GM18499 (cell line): Measurements from ENCODE around the gene CROCC.

Experiments used
- ATAC-seq: cut with Tn5 transposase; IDR thresholded peaks from one replicate; pipeline ENCODE4 v1.9.1; 2021; ENCODE audit warnings: moderate number of reproducible peaks; ENCODE audit not compliant: insufficient read depth, unreplicated experiment

CROCC gene

DNA sequence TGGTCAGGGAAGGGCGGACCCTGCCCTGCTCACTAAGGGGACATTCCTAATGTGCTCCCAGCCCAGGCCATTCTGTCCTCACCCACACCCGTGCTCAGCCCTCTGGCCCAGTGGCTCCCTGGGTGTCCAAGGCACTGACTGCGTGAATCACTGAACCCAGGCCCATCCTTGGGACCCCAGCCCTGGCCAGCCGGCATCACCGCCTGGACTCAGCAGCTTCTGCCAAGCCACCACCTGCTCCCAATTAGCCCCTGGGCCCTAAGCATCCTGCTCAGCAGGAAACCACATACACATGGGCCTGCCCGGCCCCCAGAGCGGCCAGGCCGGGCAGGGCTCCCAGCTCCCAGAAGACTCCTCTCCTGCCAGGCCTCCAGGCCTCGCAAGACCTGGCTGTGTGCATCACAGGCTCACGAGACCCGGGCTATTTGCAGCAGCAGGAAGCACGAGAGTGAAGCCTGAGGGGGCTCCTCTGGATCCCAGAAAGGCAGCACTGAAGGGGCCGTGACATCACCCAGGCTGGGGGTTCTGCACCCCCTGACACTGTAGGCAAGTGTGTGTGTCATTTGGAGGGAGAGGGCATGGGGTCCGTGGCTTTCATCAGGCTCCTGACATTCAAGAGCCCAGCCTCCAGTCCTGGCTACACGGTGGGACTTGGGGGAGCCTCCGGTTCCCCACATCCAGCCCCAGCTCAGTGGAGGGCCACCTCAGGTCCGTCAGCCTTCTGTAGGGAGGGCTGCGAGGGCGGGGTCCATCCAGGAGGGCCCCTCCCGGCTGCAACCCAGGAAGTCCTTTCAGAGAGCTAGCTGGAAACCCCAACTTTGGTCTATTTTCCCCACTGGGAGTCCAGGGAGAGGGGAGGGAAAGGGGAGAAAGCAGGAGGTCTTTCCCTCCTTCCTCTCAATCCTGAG, 57.1 kb downstream of the CROCC start:
- ATAC-seq: no peak

DNA sequence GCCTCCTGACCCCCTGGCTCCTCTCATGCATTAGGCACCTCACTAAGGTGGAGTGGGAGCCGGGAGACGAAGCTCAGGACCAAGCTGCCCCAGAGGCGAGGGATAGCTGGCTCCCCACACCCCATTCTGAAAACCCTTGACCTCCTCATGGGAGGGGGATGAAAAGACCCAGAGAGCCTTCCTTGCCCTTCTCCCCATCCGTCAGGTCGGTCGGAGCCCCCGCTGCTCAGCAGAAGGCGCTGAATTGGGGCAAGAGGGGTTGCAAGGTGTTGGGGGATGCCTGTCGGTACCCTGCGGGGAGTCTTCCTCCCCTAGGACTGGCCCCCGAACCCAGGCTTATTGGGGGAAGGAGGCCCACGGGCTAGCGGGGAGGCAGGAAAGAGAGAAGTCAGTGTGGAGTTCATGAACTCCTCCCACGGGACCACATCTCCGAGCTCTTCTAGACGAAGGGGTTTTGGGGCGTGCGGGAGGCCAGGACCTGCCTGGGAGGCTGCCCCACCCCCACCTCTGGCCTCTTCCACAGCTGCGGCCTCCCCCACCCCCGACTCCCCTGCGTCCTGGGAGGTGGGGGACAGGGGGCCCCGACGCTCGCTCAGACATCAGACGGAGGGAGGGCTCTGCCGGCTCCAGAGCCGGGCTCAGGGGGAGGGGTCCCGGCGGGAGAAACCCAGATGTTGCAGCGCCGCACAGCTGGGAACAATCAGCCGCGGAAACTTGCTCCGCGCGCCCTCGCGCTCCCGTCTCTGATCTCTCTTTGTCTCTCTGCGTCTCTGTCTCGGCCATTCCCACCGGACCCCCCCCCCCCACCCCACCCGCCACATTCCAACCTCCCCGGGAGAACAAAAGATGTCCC, 58.0 kb downstream of the CROCC start:
- ATAC-seq: no peak

DNA sequence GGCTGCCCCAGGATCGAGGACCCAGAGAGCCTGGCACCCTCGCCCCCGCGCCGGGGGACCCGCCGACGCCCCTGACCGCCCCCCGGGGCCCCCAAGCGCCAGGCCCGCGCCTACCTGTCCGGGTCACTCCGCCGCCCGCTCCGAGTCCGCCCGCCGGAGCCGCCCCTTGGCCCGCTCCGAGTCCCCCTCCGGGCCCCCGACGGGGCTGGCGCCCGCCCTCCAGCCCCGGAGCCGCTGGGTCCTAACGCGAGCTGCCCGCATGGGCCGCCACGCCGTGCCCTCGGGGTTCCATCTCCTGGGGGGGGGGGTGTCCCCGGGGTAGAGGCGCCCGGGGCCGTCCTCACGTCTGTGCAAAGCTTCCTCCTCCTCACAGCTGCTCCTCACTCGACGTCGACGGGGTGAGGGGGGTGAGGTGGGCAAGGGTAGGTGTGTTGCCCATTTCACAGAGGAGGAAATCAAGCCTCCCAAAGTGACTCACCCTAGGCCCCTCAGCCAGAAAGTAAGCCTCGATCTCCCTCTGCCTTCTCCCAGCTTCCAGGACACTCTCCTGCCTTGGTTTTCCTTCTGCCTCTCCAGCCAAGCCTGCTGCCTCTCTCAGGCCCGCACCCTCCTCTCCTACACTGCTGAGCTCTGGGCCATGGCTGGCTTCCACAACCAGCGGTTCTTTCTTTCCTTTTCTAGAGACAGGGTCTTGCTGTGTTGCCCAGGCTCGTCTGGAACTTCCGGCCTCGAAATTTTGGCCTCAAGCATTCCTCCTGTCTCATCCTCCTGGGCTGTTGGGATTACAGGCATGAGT, 58.9 kb downstream of the CROCC start, which contains the start of gene MFAP2:
Gene MFAP2, minus strand, starts transcription at position 148 of the 796 bp plus-strand sequence. CDS start 2,347 bp downstream, outside the sequence.
- ATAC-seq: no peak

DNA sequence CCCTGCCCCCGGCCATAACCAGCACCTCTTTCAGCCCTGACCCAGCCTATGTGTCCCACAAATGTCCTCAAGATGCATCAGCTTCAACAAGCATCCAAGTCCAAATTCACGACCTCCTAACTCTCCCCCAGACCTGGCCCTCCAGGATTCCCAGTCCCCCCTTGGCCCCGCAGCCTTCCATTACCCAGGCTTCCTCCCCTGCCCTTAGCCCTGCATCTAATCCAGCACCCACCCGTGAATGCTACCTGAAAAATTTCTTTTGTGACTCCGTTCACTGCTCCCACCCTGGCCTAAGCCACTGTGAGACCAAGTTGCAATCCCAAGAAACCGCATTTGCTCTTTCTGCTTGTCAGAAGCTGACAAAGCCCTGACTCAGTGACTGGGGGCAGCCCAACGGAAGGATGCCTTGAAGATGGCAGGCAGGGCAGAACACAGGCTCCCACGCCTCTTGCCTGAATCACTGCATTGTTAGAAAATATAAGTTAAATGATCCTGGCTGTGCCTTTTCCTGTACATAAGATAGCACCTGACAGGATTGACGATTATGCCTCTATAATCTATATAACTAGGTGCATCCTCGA, 59.6 kb downstream of the CROCC start:
- no peak for ATAC-seq

DNA sequence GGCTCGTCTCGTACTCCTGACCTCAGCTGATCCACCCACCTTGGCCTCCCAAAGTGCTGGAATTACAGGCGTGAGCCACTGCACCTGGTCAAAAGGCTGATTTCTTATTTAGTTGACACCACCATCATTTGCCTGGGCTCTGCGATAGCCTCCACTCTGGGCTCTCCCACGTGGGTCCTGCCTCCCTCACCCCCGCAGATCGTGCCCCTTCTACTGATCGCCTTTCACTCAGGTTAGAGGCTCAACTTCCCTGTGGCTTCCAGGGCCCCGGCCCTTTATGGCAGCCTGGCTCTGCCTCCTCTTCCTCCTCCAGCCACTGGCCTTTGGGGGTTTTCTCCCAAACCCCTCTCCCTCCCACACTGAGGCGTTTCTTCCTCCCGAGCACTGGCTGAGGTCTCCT, 61.2 kb downstream of the CROCC start:
- no peak for ATAC-seq

DNA sequence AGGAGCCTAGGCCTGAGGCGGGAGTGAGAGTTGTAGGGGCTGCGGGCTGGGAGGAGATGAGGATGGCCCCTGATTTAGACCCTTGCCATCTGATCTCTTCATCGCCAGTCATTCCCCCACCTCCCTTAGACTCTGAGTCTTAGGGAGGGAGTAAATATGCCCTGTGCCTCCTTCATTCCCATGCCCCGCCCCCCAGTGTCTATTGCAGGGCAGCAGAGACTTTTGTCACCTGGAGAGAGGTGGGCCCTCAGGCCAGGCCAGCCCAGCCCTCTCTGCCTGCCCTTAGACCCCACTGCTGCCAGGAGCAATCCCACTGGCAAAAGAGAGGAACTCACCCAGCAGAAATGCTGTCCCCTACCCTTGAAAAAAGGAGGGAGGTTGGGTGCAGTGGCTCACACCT, 61.9 kb downstream of the CROCC start:
- ATAC-seq: no peak

DNA sequence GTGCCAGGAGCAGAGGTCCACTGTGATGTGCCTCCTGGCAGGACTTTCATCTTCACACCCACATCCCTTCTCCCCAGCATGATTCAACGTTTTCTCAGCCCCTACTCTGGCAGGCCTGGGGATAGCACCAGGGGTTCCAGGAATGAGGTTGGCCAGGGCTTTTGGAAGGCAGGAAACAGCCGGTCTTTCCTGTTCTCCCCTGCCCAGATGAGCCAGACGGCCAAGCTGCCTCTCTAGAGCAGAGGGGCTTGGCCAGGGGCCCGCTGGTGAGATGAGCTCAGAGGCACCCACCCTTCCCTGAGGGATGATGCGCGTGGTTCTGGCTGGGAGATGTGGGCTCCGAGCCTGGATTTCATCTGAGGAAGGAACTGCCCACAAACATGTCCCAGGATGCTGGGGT, 63.0 kb downstream of the CROCC start:
- ATAC-seq: no peak

DNA sequence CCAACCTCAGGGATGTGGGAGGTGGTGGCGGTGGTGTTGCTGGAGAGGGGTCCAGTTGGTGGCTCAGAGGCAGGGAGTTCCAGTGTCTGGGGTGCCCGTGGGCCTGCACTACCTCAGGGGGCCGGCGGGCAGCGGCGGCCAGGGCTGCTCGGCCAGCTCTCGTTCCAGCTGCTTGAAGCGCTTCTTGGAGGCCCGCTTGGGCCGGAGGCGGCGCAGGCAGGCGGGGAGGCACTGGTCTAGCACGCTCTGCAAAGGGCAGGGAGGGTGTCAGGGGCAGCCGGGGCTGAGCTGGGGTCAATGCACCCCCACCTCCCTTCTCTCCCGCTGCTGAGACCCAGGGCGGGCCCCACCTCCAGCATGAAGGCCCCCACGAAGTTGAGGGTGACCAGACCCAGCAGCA, 64.4 kb downstream of the CROCC start:
- no peak for ATAC-seq

DNA sequence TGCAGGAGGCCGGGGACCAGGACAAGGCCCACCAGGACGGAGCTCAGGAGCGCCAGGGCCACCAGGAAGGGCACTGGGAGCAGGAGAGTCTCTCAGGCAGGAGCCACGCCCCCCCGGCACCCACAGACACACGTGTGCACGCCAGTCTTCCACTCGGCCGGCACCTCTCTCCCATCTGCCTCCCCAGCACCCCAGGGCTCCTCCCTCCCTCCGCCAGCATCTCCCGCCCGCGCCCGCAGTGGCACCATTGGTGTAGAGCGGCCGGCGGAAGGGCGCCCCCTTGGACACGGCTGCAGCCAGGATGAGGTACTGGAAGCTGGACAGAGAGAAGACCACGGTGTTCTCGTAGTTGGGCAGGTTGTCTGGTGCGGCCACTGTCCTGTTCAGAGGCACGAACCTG, 64.8 kb downstream of the CROCC start:
- ATAC-seq: no peak

DNA sequence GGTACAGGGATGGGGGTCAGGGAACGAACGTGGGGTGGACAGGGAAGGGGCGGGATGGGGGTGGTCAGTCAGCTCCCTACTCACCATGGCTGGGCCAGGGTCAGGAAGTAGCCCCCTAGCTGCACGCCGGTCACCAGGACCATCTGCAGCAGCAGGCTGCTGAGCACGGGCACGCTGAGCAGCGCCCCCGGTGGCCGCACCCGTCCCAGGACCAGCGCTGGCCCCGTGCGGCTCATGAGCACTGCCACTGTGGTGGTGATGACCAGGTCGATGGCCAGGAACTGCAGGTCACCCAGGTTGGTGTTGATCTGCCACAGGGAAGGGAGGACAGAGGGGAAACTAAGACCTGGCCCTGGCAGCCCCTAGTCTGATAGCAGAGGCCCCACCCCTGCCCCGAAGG, 65.2 kb downstream of the CROCC start:
- no peak for ATAC-seq

DNA sequence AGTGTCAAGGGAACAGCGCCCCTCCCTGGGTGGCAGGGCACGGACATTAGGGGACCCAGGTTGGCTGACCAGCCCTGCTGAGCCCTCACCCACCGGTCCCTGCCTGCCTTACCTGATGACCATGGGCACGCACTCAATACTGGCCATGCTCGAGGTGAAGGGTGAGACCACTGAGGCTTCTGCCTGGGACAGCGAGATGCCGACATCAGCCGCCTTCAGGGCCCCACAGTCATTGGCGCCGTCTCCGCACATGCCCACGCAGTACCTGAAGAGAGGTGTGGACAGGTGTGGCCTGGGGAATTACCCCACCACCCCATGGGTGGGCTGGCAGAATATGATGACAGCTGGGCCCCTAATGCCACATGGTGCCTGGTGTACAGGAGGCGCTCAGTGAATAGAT, 66.5 kb downstream of the CROCC start:
- ATAC-seq: no peak

DNA sequence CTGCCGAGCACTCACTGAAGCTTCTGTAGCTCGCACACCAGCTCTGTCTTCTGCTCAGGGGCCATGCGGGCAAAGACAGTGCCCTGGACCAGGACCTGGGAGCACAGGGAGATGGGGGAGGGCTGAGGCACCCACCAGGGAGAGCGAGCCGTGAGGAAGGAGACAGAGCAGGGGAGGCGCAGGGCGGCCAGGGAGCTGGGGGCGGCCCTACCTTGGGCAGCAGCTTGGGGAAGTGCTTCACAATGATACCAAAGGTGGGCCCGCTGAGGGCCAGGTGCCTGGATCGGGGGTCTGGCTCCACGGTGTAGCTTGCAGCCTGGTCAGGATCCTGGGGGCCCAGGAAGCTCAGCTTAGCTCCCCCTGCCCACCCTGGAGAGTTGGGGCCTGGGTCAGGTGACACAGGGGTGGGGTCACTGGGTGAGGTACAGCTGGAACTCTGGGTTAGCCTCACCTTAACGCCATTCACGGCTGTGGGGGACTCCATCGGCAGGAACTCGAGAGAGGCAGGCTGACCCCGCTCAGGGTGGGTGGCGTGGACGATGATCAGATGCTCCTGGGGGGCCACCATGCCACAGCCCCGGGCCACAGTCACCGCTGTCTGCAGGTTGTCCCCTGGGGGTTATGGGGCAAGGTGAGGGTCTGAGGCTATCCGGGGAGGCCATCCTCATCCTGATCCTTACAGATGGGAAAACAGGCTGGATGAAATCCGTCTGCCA, 68.1 kb downstream of the CROCC start:
- no peak for ATAC-seq

DNA sequence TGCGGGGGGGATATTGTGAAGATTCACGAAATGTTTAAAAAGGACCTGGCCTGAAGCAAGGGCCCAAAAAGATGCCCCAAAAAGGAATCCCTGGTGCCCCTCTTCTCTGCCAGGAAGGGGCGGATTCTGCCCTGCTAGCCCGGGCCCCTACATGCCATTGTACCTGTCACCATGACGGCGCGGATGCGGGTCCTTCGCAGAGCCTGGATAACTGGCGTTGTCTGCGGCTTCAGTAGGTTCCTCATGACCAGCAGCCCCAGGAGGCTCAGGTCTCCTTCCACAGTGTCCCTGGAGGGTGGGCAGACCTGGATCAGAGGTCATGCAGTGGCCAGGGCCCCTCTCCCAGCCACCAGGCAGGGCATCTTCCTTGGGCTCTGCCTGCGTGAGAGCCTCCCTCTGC, 69.8 kb downstream of the CROCC start:
- no peak for ATAC-seq

DNA sequence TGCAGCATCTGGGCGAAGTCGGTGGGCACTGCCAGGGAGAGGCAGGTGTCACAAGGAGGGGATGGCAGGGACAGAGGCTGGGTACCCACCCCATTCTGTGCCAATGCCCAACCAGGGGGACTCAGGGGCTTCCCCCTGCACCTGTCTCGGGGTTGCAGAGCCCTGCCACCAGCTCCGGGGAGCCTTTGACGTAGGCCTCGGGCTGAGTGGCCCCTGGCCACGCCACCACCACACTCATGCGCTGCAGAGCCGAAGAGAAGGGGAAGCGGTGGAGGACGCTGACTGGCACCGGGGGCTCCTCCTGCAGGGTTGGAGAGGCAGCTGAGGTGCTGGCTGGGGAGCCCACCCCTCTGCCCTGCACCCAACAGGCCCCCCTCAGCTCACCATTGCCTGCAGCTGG, 70.4 kb downstream of the CROCC start:
- ATAC-seq: no peak

DNA sequence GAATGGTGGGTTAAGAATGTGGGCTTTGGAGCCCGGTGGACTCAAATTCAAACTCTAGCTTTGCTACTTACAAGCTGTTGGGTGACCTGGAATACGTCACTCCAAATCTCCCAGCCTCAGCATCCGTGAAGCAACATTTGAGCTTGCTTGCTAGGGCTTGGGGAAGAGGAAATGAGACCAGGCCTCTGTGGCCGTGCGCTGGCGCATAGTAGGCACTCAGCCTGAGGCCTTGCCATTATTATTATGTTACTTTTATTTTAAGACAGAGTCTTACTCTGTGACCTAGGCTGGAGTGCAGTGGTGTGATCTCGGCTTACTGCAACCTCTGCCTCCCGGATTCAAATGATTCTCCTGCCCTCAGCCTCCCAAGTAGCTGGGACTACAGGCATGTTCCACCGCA, 70.9 kb downstream of the CROCC start:
- ATAC-seq: no peak

DNA sequence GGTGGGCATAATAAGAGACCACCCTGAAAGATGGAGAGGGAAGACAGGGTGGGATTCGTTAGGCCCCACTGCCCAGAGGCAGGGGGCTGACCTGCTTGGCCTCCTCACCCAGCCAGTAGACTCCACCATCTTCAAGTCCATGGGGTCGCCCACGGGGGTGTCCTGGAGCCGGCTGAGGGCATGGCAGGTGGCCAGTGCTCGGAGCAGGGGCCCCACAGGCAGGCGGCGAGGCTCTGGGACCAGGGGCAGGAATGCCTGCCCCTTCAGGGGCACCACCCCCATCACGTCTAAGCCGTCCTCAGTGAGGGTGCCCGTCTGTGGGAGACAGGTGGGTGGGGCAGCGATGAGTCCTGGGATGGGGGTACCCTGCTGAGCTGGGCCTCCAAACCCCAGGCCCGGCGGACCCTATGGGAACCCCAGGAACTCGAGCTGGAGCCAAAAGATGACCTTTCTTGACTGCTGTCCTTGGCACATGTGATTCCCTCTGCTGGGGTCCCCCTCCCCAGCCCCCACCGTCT, 71.8 kb downstream of the CROCC start:
- ATAC-seq: no peak

DNA sequence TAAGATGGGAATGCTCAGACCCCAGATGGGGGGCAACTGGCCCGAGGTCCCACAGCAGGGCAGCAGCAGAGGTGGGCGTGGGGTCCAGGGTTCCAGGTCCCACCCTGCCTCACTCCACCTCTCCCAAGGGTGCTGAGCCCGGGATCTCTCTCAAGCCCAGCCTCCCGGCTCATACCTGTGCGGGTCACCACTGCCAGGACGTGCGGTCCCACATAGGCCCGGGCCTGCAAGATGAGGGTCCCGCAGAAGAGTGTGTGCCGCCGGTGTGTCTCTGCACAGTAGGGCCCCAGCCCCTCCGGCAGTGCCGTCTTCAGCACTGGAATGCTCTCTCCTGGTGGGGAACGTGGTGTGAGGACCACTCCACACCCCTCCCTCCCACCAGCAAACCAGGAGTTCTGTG, 75.1 kb downstream of the CROCC start:
- no peak for ATAC-seq

DNA sequence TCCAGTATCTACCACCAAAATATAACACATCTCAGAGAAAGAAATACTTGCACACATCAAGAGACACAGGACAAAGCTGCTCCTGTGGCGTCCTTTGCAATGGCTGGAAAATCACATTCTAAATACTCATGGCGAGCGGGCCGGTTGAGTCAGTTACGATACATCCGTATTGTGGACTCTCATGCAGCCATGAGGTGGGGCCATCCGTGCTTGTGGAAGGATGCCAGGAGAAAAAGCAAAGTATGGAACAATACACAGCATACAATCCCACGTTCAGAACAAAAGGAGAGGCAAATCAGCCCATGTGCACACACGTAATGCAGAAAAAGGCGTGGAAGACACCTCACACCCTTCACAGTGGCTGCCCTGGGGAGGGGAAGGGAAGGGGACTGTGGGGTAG, 76.9 kb downstream of the CROCC start:
- no peak for ATAC-seq

DNA sequence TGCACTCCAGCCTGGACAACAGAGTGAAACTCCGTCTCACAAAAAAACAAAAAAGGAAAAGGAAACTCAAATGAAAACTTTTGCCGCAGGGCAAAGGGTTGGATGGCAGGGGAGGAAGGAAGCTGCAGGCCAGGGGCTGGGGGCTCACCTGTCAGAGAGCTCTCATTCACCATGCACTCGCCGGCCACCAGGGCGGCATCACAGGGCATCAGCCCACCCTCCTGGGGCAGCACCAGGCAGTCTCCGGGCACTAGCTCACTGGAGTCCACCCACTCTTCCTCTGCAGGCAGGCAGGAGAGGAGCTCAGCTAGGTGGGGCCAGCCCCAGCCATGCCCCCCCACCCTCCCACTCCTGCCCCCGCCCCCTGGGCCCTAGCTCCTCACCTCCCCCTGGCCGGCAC, 78.1 kb downstream of the CROCC start:
- ATAC-seq: no peak
